ENCODE results near the gene ICE2. TPM values are rescaled to one million over a fixed set of nuclear protein-coding genes. Genes with fewer than 3 reads are reported as not detected.

Gene ICE2
- total RNA-seq, 1 donor from 2014 or later: 32.1 TPM

- Mint-ChIP-seq H3K9me3 (ENCODE audit: low read depth) (no peaks in the 10 kb centered on the region), H3K4me1 (ENCODE audit: low read depth) (no peaks in the 10 kb centered on the region), H3K36me3 (ENCODE audit: low read depth) (peaks cover 8% of the 10 kb centered on the region), H3K27ac (ENCODE audit: unreplicated experiment) (no peak overlapping the region), H3K27me3 (ENCODE audit: low read depth) (no peaks in the 10 kb centered on the region), H3K4me3 (ENCODE audit: unreplicated experiment) (no peak overlapping the region)
- no peak for TF ChIP-seq CTCF (IDR thresholded peaks at IDR 0.05)
- DNase-seq (ENCODE audit: low spot score): no peak
Observed at GRCh38 chr15:60494108-60494507, 15.2 kb upstream of the ICE2 start.

GRCh38 chr15:60493166-60493565, 14.2 kb upstream of the ICE2 start:
- Mint-ChIP-seq H3K4me1 (ENCODE audit: low read depth) (no peaks in the 10 kb centered on the region), H3K27ac (ENCODE audit: unreplicated experiment) (no peak overlapping the region), H3K36me3 (ENCODE audit: low read depth) (peaks cover 6% of the 10 kb centered on the region), H3K9me3 (ENCODE audit: low read depth) (no peaks in the 10 kb centered on the region), H3K27me3 (ENCODE audit: low read depth) (no peaks in the 10 kb centered on the region), H3K4me3 (ENCODE audit: unreplicated experiment) (no peak overlapping the region)
- no peak for TF ChIP-seq CTCF (IDR thresholded peaks at IDR 0.05)
- no peak for DNase-seq (ENCODE audit: low spot score)

GRCh38 chr15:60486742-60487141, 7.8 kb upstream of the ICE2 start:
- no peaks in the 10 kb centered on the region for H3K27me3 Mint-ChIP-seq (ENCODE audit: low read depth)
- no peak overlapping the region for H3K27ac Mint-ChIP-seq (ENCODE audit: unreplicated experiment)

GRCh38 chr15:60485365-60486055, 6.6 kb upstream of the ICE2 start:
- Mint-ChIP-seq H3K27ac (ENCODE audit: unreplicated experiment) (no peak overlapping the region), H3K4me1 (ENCODE audit: low read depth) (no peaks in the 10 kb centered on the region), H3K36me3 (ENCODE audit: low read depth) (no peaks in the 10 kb centered on the region), H3K27me3 (ENCODE audit: low read depth) (no peaks in the 10 kb centered on the region), H3K4me3 (ENCODE audit: unreplicated experiment) (no peak overlapping the region), H3K9me3 (ENCODE audit: low read depth) (no peaks in the 10 kb centered on the region)
- TF ChIP-seq CTCF (IDR thresholded peaks at IDR 0.05): no peak
- DNase-seq (ENCODE audit: low spot score): no peak

More at GRCh38 chr15:60486742-60487141, 7.8 kb upstream of the ICE2 start:
- H3K4me3 Mint-ChIP-seq (ENCODE audit: unreplicated experiment): no peak overlapping the region
- H3K4me1 Mint-ChIP-seq (ENCODE audit: low read depth): no peaks in the 10 kb centered on the region
- H3K36me3 Mint-ChIP-seq (ENCODE audit: low read depth): no peaks in the 10 kb centered on the region
- TF ChIP-seq CTCF (IDR thresholded peaks at IDR 0.05): no peak
- no peak for DNase-seq (ENCODE audit: low spot score)
- H3K9me3 Mint-ChIP-seq (ENCODE audit: low read depth): no peaks in the 10 kb centered on the region

- no peak overlapping the region for H3K27ac Mint-ChIP-seq (ENCODE audit: unreplicated experiment)
- no peak overlapping the region for H3K4me3 Mint-ChIP-seq (ENCODE audit: unreplicated experiment)
- H3K9me3 Mint-ChIP-seq (ENCODE audit: low read depth): no peaks in the 10 kb centered on the region
- TF ChIP-seq CTCF (IDR thresholded peaks at IDR 0.05): no peak
- H3K4me1 Mint-ChIP-seq (ENCODE audit: low read depth): peaks cover 12% of the 10 kb centered on the region
- no peaks in the 10 kb centered on the region for H3K27me3 Mint-ChIP-seq (ENCODE audit: low read depth)
- no peaks in the 10 kb centered on the region for H3K36me3 Mint-ChIP-seq (ENCODE audit: low read depth)
- DNase-seq (ENCODE audit: low spot score): no peak
Observed at GRCh38 chr15:60483042-60483441, 4.1 kb upstream of the ICE2 start.

Measured in chondrocyte (in vitro differentiated cells).